ENCODE measurements around the gene DAZAP1. TPM values are rescaled to one million over a fixed set of nuclear protein-coding genes. Genes with fewer than 3 reads are reported as not detected.

Gene DAZAP1
- total and polyA plus RNA-seq, 8 donors, result 21.4 to 124 (median 51.5) TPM

DNA sequence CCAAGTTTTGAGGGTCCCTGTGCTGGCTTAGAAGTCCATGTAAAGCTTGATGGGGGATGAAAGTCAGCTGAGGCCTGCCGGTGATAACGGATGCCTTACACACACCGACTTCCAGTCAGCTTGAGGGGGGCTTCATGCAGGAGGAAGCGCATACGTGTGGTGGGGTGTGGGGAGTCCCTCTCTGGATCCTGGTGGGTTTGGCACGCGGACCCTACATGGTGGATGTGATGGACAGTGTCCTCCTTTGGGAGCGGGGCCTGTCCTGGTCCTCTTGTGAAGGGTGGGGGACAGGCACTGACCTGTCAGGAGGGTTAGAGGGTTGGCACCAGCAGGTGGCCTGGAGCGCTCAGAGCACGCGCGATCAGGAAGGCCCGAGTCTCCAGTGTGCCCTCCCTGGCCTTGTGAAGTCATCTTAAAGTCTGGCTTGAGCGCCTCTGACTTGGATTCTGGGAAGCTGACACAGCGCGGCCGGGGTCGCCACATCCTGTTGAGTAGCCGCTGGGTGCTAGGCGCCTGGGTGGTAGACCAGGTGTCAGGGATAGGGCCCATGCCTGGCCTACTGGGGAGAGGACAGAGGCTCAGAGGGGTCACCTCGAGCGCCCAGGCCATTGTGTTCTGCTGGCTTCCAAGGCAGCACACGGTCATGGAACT is 2.9 kb downstream of the DAZAP1 start:
- Histone ChIP-seq H3K27me3 (no peaks in the 10 kb centered on the region), H3K27ac (peak overlapping the region in 4 of 5 donors; percentile 58 to 98 (median 96)), H3K9me3 (no peaks in the 10 kb centered on the region), H3K4me1 (peaks cover 63 to 85% (median 82%) of the 10 kb centered on the region in 4 donors), H3K36me3 (peaks cover 13 to 27% (median 20%) of the 10 kb centered on the region in 4 donors), H3K4me3 (peak overlapping the region in 2 of 4 donors; percentile 97 to 99)
- whole genome bisulfite sequencing, 5 donors, result 68 to 73% (median 70%) methylated on average over 13 to 23 of the region's 23 CpGs
- intact Hi-C loops (cut with DNase I; ENCODE audit: low total_unique reads), result no loop called here
- DNase-seq, result no peak
- TF ChIP-seq POLR2A (IDR thresholded peaks at IDR 0.05) (no peak), EP300 (IDR thresholded peaks at IDR 0.05) (no peak), POLR2AphosphoS5 (IDR thresholded peaks at IDR 0.05) (no peak)
- TF ChIP-seq, protein P1, sequence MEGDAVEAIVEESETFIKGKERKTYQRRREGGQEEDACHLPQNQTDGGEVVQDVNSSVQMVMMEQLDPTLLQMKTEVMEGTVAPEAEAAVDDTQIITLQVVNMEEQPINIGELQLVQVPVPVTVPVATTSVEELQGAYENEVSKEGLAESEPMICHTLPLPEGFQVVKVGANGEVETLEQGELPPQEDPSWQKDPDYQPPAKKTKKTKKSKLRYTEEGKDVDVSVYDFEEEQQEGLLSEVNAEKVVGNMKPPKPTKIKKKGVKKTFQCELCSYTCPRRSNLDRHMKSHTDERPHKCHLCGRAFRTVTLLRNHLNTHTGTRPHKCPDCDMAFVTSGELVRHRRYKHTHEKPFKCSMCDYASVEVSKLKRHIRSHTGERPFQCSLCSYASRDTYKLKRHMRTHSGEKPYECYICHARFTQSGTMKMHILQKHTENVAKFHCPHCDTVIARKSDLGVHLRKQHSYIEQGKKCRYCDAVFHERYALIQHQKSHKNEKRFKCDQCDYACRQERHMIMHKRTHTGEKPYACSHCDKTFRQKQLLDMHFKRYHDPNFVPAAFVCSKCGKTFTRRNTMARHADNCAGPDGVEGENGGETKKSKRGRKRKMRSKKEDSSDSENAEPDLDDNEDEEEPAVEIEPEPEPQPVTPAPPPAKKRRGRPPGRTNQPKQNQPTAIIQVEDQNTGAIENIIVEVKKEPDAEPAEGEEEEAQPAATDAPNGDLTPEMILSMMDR (IDR thresholded peaks at IDR 0.05), result no peak

GRCh38 chr19:1410789-1411188 is 3.4 kb downstream of the DAZAP1 start:
- Histone ChIP-seq H3K4me3 (peak overlapping the region in 2 of 4 donors; percentile 97 to 99), H3K4me1 (peaks cover 68 to 90% (median 86%) of the 10 kb centered on the region in 4 donors), H3K36me3 (peaks cover 13 to 27% (median 20%) of the 10 kb centered on the region in 4 donors), H3K27ac (peak overlapping the region in 4 of 5 donors; percentile 58 to 98 (median 96)), H3K27me3 (no peaks in the 10 kb centered on the region), H3K9me3 (no peaks in the 10 kb centered on the region)
- TF ChIP-seq POLR2AphosphoS5 (IDR thresholded peaks at IDR 0.05) (no peak), EP300 (IDR thresholded peaks at IDR 0.05) (no peak), POLR2A (IDR thresholded peaks at IDR 0.05) (no peak)
- TF ChIP-seq, protein P1 (IDR thresholded peaks at IDR 0.05), result no peak
- intact Hi-C loops (cut with DNase I; ENCODE audit: low total_unique reads), result no loop called here
- 67 to 80% (median 70%) methylated on average over 6 to 9 of the region's 9 CpGs for WGBS, 5 donors
- no peak for DNase-seq

GRCh38 chr19:1411255-1412191 is 4.1 kb downstream of the DAZAP1 start:
- Histone ChIP-seq H3K4me1 (peaks cover 76 to 90% (median 86%) of the 10 kb centered on the region in 4 donors), H3K27ac (peak overlapping the region; percentile 12 to 98 (median 96)), H3K9me3 (no peaks in the 10 kb centered on the region), H3K36me3 (peaks cover 13 to 30% (median 20%) of the 10 kb centered on the region in 4 donors), H3K27me3 (no peaks in the 10 kb centered on the region), H3K4me3 (peak overlapping the region in 1 of 4 donors; percentile 99)
- WGBS, 5 donors, result 48 to 75% (median 60%) methylated on average over 15 to 29 of the region's 29 CpGs
- intact Hi-C loops (cut with DNase I; ENCODE audit: low total_unique reads), result no loop called here
- DNase-seq, result no peak
- TF ChIP-seq EP300 (IDR thresholded peaks at IDR 0.05) (no peak), POLR2AphosphoS5 (IDR thresholded peaks at IDR 0.05) (peak in 1 of 3 donors; percentile 5)

- Histone ChIP-seq H3K27me3 (no peaks in the 10 kb centered on the region), H3K9me3 (no peaks in the 10 kb centered on the region), H3K4me3 (no peak overlapping the region), H3K27ac (peak overlapping the region; percentile 12 to 98 (median 58)), H3K4me1 (peaks cover 85 to 95% (median 90%) of the 10 kb centered on the region in 4 donors), H3K36me3 (peaks cover 13 to 36% (median 20%) of the 10 kb centered on the region in 4 donors)
- TF ChIP-seq, protein P1 (IDR thresholded peaks at IDR 0.05), result no peak
- TF ChIP-seq EP300 (IDR thresholded peaks at IDR 0.05) (no peak), POLR2A (IDR thresholded peaks at IDR 0.05) (no peak), POLR2AphosphoS5 (IDR thresholded peaks at IDR 0.05) (no peak)
- no peak for DNase-seq
- 60 to 68% (median 65%) methylated on average over 13 to 21 of the region's 21 CpGs for WGBS, 5 donors
- intact Hi-C loops (cut with DNase I; ENCODE audit: low total_unique reads), result no loop called here
These were observed 5.0 kb downstream of the DAZAP1 start for GRCh38 chr19:1412323-1412923.
